GM18505 (cell line): ENCODE data around the gene CYB561A3.

Experiments used
- ATAC-seq: cut with Tn5 transposase; IDR thresholded peaks from one replicate; pipeline ENCODE4 v1.9.1; 2021; ENCODE audit not compliant: unreplicated experiment
- POLR2A ChIP-seq: IDR thresholded peaks from 4 replicates; pipeline ENCODE4 v1.6.1; 2011; ENCODE audit warnings: borderline replicate concordance; ENCODE audit not compliant: insufficient read depth, insufficient read length; ENCODE audit errors: extremely low read depth

CYB561A3 gene

GRCh38 chr11:61380884-61381283 lies 19.2 kb upstream of the CYB561A3 start:
- no peak for TF ChIP-seq POLR2A
- no peak for ATAC-seq

GRCh38 chr11:61378713-61379313 lies 17.1 kb upstream of the CYB561A3 start:
- ATAC-seq = no peak
- TF ChIP-seq POLR2A = no peak

- ATAC-seq = no peak
- TF ChIP-seq POLR2A = no peak
Measured at GRCh38 chr11:61377461-61378160, 15.9 kb upstream of the CYB561A3 start.

GRCh38 chr11:61375761-61376108 lies 14.1 kb upstream of the CYB561A3 start:
- ATAC-seq = no peak
- no peak for TF ChIP-seq POLR2A

GRCh38 chr11:61372659-61373420 lies 11.2 kb upstream of the CYB561A3 start:
- no peak for TF ChIP-seq POLR2A
- no peak for ATAC-seq

GRCh38 chr11:61370349-61371005 lies 8.8 kb upstream of the CYB561A3 start:
- ATAC-seq = no peak

GRCh38 chr11:61369372-61370348 lies 8.0 kb upstream of the CYB561A3 start:
- no peak for TF ChIP-seq POLR2A
- ATAC-seq = no peak

More at GRCh38 chr11:61370349-61371005, 8.8 kb upstream of the CYB561A3 start:
- no peak for TF ChIP-seq POLR2A

GRCh38 chr11:61368646-61369045 lies 7.0 kb upstream of the CYB561A3 start:
- no peak for TF ChIP-seq POLR2A
- no peak for ATAC-seq

GRCh38 chr11:61367406-61367805 lies 5.7 kb upstream of the CYB561A3 start:
- no peak for ATAC-seq
- TF ChIP-seq POLR2A = no peak

- no peak for ATAC-seq
- no peak for TF ChIP-seq POLR2A
Measured at GRCh38 chr11:61364012-61364675, 2.5 kb upstream of the CYB561A3 start.

- peak; percentile 1 for ATAC-seq
- no peak for TF ChIP-seq POLR2A
Measured at GRCh38 chr11:61362542-61362875, 827 bp upstream of the CYB561A3 start.

- ATAC-seq = no peak
- TF ChIP-seq POLR2A = no peak
Measured at GRCh38 chr11:61361237-61361740, 393 bp downstream of the CYB561A3 start.
